ENCODE results near the gene POLE3.
A peak's percentile ranks its signal among the peaks of the same experiment; 100 is the strongest.
"Not testable (repeated sequence)": the region's sequence is repeated elsewhere in the genome, so short reads cannot be mapped to it uniquely, and the experiment has no call there.

Gene POLE3

DNA sequence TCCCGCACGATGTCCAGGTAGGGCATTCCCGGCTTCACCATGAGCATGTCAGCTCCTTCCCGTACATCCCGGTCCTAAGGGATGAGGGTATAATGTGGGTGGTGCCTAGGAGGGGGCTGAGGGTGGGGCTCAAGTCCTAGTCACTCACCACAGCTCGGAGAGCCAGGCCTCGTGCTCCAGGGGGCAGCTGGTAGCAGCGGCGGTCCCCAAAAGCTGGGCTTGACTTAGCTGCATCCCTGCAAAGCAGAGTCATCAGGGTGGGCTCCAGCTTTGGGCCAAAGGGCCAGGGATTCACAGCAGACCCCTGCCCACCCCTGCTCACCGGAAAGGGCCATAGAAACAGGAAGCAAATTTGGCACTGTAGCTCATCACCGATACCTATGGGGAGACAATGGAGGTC lies 21.0 kb downstream of the POLE3 start:
- no peak for TF ChIP-seq CTCF (conservative IDR thresholded peaks at IDR 0.05)
- no peak overlapping the region for H3K27ac ChIP-seq

GRCh38 chr9:113388833-113389232 lies 21.6 kb downstream of the POLE3 start:
- 0 out of 2 replicates have a peak overlapping the region, but pooled peaks have one; percentile 71 for H3K27ac ChIP-seq
- no peak for TF ChIP-seq CTCF (conservative IDR thresholded peaks at IDR 0.05)

GRCh38 chr9:113387560-113388230 lies 22.8 kb downstream of the POLE3 start:
- peak overlapping the region; percentile 71 for H3K27ac ChIP-seq
- TF ChIP-seq CTCF (conservative IDR thresholded peaks at IDR 0.05) = no peak

- H3K27ac ChIP-seq = peak overlapping the region; percentile 71
- no peak for TF ChIP-seq CTCF (conservative IDR thresholded peaks at IDR 0.05)
Observed at GRCh38 chr9:113386571-113387393, 23.7 kb downstream of the POLE3 start.

DNA sequence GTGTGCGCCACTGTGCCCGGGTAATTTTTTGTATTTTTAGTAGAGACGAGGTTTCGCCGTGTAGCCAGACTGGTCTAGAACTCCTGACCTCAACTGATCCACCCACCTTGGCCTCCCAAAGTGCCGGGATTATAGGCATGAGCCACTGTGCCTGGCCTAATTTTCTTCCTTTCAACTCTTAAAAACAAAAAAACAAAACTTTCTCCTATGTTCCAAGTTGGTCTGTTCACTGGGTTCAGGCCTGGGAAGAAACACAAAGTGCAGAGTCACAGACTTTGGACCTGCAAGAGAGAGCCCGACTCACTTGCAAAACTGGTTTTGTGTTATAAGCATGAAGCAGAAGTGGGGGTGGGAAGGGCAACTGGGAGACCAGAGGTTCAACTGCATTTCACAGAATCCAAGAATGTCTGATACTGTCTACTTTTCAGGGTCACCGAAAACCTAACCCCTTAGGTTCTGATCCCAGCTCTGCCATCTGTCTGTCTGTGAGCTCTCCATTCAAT lies 28.5 kb downstream of the POLE3 start:
- no peak for TF ChIP-seq CTCF (conservative IDR thresholded peaks at IDR 0.05)
- H3K27ac ChIP-seq = peak overlapping the region; percentile 77

- peak overlapping the region; percentile 77 for H3K27ac ChIP-seq
Observed at GRCh38 chr9:113381441-113381840, 29.0 kb downstream of the POLE3 start.

GRCh38 chr9:113380869-113381378 lies 29.6 kb downstream of the POLE3 start:
- TF ChIP-seq CTCF (conservative IDR thresholded peaks at IDR 0.05) = no peak
- H3K27ac ChIP-seq = peak overlapping the region; percentile 77; the same call in 1 of the 2 replicates

DNA sequence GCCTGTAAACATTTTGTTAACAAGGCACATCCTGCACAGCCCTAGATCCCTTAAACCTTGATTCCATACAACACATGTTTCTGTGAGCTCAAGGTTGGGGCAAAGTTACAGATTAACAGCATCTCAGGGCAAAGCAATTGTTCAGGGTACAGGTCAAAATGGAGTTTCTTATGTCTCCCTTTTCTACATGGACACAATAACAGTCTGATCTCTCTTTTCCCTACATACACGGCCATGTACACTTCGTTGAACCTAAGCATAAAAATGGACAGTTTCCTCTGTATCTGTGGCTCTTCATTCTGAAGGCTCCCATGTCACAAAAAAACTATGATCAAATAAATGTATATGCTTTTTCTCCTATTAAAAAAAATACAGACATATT lies 30.7 kb downstream of the POLE3 start:
- H3K27ac ChIP-seq = not testable (repeated sequence)

- H3K27ac ChIP-seq = not testable (repeated sequence)
Observed at GRCh38 chr9:113379094-113379828, 31.2 kb downstream of the POLE3 start.
